GM12878 (cell line): ENCODE measurements around the gene NOP53.

ENCODE experiments used
- CTCF ChIP-seq, 3 experiments: IDR thresholded peaks in 2 of 3; conservative IDR thresholded peaks in 1 of 3; 2 replicates each; pipeline ENCODE4 v1.5.1; 2011; ENCODE audit warnings: low read depth in 3 of 3, low read length in 3 of 3, mild to moderate bottlenecking in 3 of 3, control low read depth in 2 of 3, moderate library complexity in 2 of 3, inconsistent platforms in 1 of 3, mixed read lengths in 1 of 3; ENCODE audit not compliant: control insufficient read depth in 2 of 3, insufficient read depth in 1 of 3; ENCODE audit errors: extremely low read depth in 1 of 3
- EP300 ChIP-seq, 2 experiments: fragments of 150-350 bp in 1 of 2; IDR thresholded peaks; 2 replicates each; pipeline ENCODE4 v1.6.1; 2011 to 2012; ENCODE audit warnings: low read depth in 2 of 2, low read length in 2 of 2, borderline replicate concordance in 1 of 2, improper control_type of control experiment in 1 of 2, inconsistent platforms in 1 of 2; ENCODE audit not compliant: control insufficient read depth in 1 of 2
- JUND ChIP-seq: IDR thresholded peaks from 2 replicates; pipeline ENCODE4 v1.6.1; 2012; ENCODE audit warnings: low read depth, mild to moderate bottlenecking, low read length, improper control_type of control experiment, moderate library complexity
- MAX ChIP-seq: IDR thresholded peaks from 2 replicates; pipeline ENCODE4 v1.6.1; 2012; ENCODE audit warnings: low read depth, low read length, improper control_type of control experiment
- MYC ChIP-seq: IDR thresholded peaks from 2 replicates; pipeline ENCODE4 v1.6.1; 2011; ENCODE audit warnings: mild to moderate bottlenecking, low read length, moderate library complexity, inconsistent platforms; ENCODE audit not compliant: insufficient read depth, insufficient replicate concordance, insufficient read length, severe bottlenecking
- NR2C2 ChIP-seq: IDR thresholded peaks from 2 replicates; pipeline ENCODE4 v1.6.1; 2011; ENCODE audit warnings: borderline replicate concordance, low read depth; ENCODE audit not compliant: control insufficient read depth, insufficient read length
- POLR2A ChIP-seq: IDR thresholded peaks from 2 replicates; pipeline ENCODE4 v1.6.1; 2011; ENCODE audit warnings: low read depth, mild to moderate bottlenecking, low read length
- POLR2AphosphoS5 ChIP-seq: IDR thresholded peaks from 2 replicates; pipeline ENCODE4 v1.6.1; 2011; ENCODE audit warnings: mild to moderate bottlenecking, low read length, inconsistent platforms
- SMC3 ChIP-seq: IDR thresholded peaks from 2 replicates; pipeline ENCODE4 v1.6.1; 2011; ENCODE audit warnings: low read length, improper control_type of control experiment, borderline replicate concordance
- ZNF274 ChIP-seq: IDR thresholded peaks from one replicate; pipeline ENCODE4 v1.8.0; 2011; ENCODE audit not compliant: insufficient read length, insufficient read depth
- ZNF622 ChIP-seq: fragments of 450-650 bp; IDR thresholded peaks from 2 replicates; pipeline ENCODE4 v1.6.1; 2017; ENCODE audit warnings: mild to moderate bottlenecking, inconsistent platforms
- TF ChIP-seq, protein P1 (sequence below): IDR thresholded peaks from 2 replicates; pipeline ENCODE4 v1.6.1; 2011; ENCODE audit warnings: borderline replicate concordance, low read depth, mild to moderate bottlenecking, moderate library complexity, mixed read lengths, low read length; ENCODE audit not compliant: insufficient read depth; ENCODE audit errors: extremely low read length
- TF ChIP-seq, protein P2 (sequence below): IDR thresholded peaks from 2 replicates; pipeline ENCODE4 v1.6.1; 2011; ENCODE audit warnings: low read depth, mild to moderate bottlenecking, low read length, moderate library complexity, borderline replicate concordance; ENCODE audit errors: extremely low read depth

- no peak for TF ChIP-seq EP300 (IDR thresholded peaks at IDR 0.05; ENCODE audit: borderline replicate concordance in 1 of 2, control insufficient read depth in 1 of 2, low read depth in 2 of 2, low read length in 2 of 2)
- TF ChIP-seq POLR2A, result peak; percentile 22; the same call in 1 of the 2 replicates
- TF ChIP-seq, protein P1, sequence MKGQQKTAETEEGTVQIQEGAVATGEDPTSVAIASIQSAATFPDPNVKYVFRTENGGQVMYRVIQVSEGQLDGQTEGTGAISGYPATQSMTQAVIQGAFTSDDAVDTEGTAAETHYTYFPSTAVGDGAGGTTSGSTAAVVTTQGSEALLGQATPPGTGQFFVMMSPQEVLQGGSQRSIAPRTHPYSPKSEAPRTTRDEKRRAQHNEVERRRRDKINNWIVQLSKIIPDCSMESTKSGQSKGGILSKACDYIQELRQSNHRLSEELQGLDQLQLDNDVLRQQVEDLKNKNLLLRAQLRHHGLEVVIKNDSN, result no peak
- no peak for TF ChIP-seq MAX
- no peak for TF ChIP-seq NR2C2
- TF ChIP-seq ZNF274, result no peak
- no peak for TF ChIP-seq ZNF622
- no peak for TF ChIP-seq CTCF (IDR thresholded peaks at IDR 0.05 in 2 of 3, conservative IDR thresholded peaks at IDR 0.05 in 1 of 3; ENCODE audit: control insufficient read depth in 2 of 3, extremely low read depth in 1 of 3, insufficient read depth in 1 of 3, low read depth in 3 of 3, low read length in 3 of 3)
- TF ChIP-seq, protein P2, sequence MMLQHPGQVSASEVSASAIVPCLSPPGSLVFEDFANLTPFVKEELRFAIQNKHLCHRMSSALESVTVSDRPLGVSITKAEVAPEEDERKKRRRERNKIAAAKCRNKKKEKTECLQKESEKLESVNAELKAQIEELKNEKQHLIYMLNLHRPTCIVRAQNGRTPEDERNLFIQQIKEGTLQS, result no peak
- no peak for TF ChIP-seq MYC
- no peak for TF ChIP-seq POLR2AphosphoS5
- no peak for TF ChIP-seq JUND
- TF ChIP-seq SMC3, result no peak
These were observed 7.3 kb downstream of the NOP53 start for GRCh38 chr19:47752440-47753211.
